ENCODE measurements around the gene ADGRB3.
"Not testable (repeated sequence)": the region's sequence is repeated elsewhere in the genome, so short reads cannot be mapped to it uniquely, and the experiment has no call there.

Gene ADGRB3

GRCh38 chr6:68778356-68779020 lies 143.4 kb downstream of the ADGRB3 start:
- no peaks in the 10 kb centered on the region for H3K36me3 ChIP-seq (ENCODE audit: control insufficient read depth, insufficient read depth, low read length)
- no peak overlapping the region for H3K4me3 ChIP-seq (ENCODE audit: low read length)
- no peak overlapping the region for H3K9ac ChIP-seq (ENCODE audit: low read length)
- H3K9me3 ChIP-seq (ENCODE audit: control insufficient read depth, low read length), result no peaks in the 10 kb centered on the region
- H3K4me1 ChIP-seq (ENCODE audit: control insufficient read depth, insufficient read depth, low read length), result no peaks in the 10 kb centered on the region
- no peaks in the 10 kb centered on the region for H3K27me3 ChIP-seq (ENCODE audit: control insufficient read depth, insufficient read depth, low read length)

GRCh38 chr6:68779366-68779765 lies 144.3 kb downstream of the ADGRB3 start:
- no peak overlapping the region for H3K9ac ChIP-seq (ENCODE audit: low read length)
- no peaks in the 10 kb centered on the region for H3K27me3 ChIP-seq (ENCODE audit: control insufficient read depth, insufficient read depth, low read length)
- no peaks in the 10 kb centered on the region for H3K36me3 ChIP-seq (ENCODE audit: control insufficient read depth, insufficient read depth, low read length)
- H3K4me1 ChIP-seq (ENCODE audit: control insufficient read depth, insufficient read depth, low read length), result no peaks in the 10 kb centered on the region
- no peak overlapping the region for H3K4me3 ChIP-seq (ENCODE audit: low read length)
- H3K9me3 ChIP-seq (ENCODE audit: control insufficient read depth, low read length), result no peaks in the 10 kb centered on the region

GRCh38 chr6:68790128-68790527 lies 155.0 kb downstream of the ADGRB3 start:
- not testable (repeated sequence) for H3K9ac ChIP-seq (ENCODE audit: low read length); H3K4me1 ChIP-seq (ENCODE audit: control insufficient read depth, insufficient read depth, low read length); H3K9me3 ChIP-seq (ENCODE audit: control insufficient read depth, low read length); H3K27me3 ChIP-seq (ENCODE audit: control insufficient read depth, insufficient read depth, low read length); H3K4me3 ChIP-seq (ENCODE audit: low read length); H3K36me3 ChIP-seq (ENCODE audit: control insufficient read depth, insufficient read depth, low read length)

GRCh38 chr6:68814976-68815375 lies 179.9 kb downstream of the ADGRB3 start:
- H3K4me3 ChIP-seq (ENCODE audit: low read length); H3K36me3 ChIP-seq (ENCODE audit: control insufficient read depth, insufficient read depth, low read length); H3K9ac ChIP-seq (ENCODE audit: low read length); H3K4me1 ChIP-seq (ENCODE audit: control insufficient read depth, insufficient read depth, low read length); H3K9me3 ChIP-seq (ENCODE audit: control insufficient read depth, low read length); H3K27me3 ChIP-seq (ENCODE audit: control insufficient read depth, insufficient read depth, low read length): not testable (repeated sequence)

GRCh38 chr6:68826501-68826900 lies 191.4 kb downstream of the ADGRB3 start:
- no peaks in the 10 kb centered on the region for H3K4me1 ChIP-seq (ENCODE audit: control insufficient read depth, insufficient read depth, low read length)
- H3K9ac ChIP-seq (ENCODE audit: low read length), result no peak overlapping the region
- no peak overlapping the region for H3K4me3 ChIP-seq (ENCODE audit: low read length)
- no peaks in the 10 kb centered on the region for H3K9me3 ChIP-seq (ENCODE audit: control insufficient read depth, low read length)
- H3K27me3 ChIP-seq (ENCODE audit: control insufficient read depth, insufficient read depth, low read length), result no peaks in the 10 kb centered on the region
- no peaks in the 10 kb centered on the region for H3K36me3 ChIP-seq (ENCODE audit: control insufficient read depth, insufficient read depth, low read length)

GRCh38 chr6:68834551-68834950 lies 199.5 kb downstream of the ADGRB3 start:
- Histone ChIP-seq H3K27me3 (ENCODE audit: control insufficient read depth, insufficient read depth, low read length) (no peaks in the 10 kb centered on the region), H3K9me3 (ENCODE audit: control insufficient read depth, low read length) (no peaks in the 10 kb centered on the region), H3K4me3 (ENCODE audit: low read length) (no peak overlapping the region), H3K36me3 (ENCODE audit: control insufficient read depth, insufficient read depth, low read length) (no peaks in the 10 kb centered on the region), H3K4me1 (ENCODE audit: control insufficient read depth, insufficient read depth, low read length) (no peaks in the 10 kb centered on the region), H3K9ac (ENCODE audit: low read length) (no peak overlapping the region)

- H3K36me3 ChIP-seq (ENCODE audit: control insufficient read depth, insufficient read depth, low read length), result no peaks in the 10 kb centered on the region
- H3K4me1 ChIP-seq (ENCODE audit: control insufficient read depth, insufficient read depth, low read length), result no peaks in the 10 kb centered on the region
- H3K27me3 ChIP-seq (ENCODE audit: control insufficient read depth, insufficient read depth, low read length), result no peaks in the 10 kb centered on the region
- H3K9me3 ChIP-seq (ENCODE audit: control insufficient read depth, low read length), result no peaks in the 10 kb centered on the region
- no peak overlapping the region for H3K4me3 ChIP-seq (ENCODE audit: low read length)
- H3K9ac ChIP-seq (ENCODE audit: low read length), result no peak overlapping the region
Measured at GRCh38 chr6:68838571-68838970, 203.5 kb downstream of the ADGRB3 start.

GRCh38 chr6:68852791-68853190 lies 217.7 kb downstream of the ADGRB3 start:
- Histone ChIP-seq H3K9ac (ENCODE audit: low read length) (no peak overlapping the region), H3K9me3 (ENCODE audit: control insufficient read depth, low read length) (no peaks in the 10 kb centered on the region), H3K4me1 (ENCODE audit: control insufficient read depth, insufficient read depth, low read length) (no peaks in the 10 kb centered on the region), H3K4me3 (ENCODE audit: low read length) (no peak overlapping the region), H3K36me3 (ENCODE audit: control insufficient read depth, insufficient read depth, low read length) (no peaks in the 10 kb centered on the region), H3K27me3 (ENCODE audit: control insufficient read depth, insufficient read depth, low read length) (no peaks in the 10 kb centered on the region)

GRCh38 chr6:68859233-68859632 lies 224.2 kb downstream of the ADGRB3 start:
- no peaks in the 10 kb centered on the region for H3K27me3 ChIP-seq (ENCODE audit: control insufficient read depth, insufficient read depth, low read length)
- H3K9me3 ChIP-seq (ENCODE audit: control insufficient read depth, low read length), result no peaks in the 10 kb centered on the region
- no peak overlapping the region for H3K9ac ChIP-seq (ENCODE audit: low read length)
- no peak overlapping the region for H3K4me3 ChIP-seq (ENCODE audit: low read length)
- H3K4me1 ChIP-seq (ENCODE audit: control insufficient read depth, insufficient read depth, low read length), result no peaks in the 10 kb centered on the region
- no peaks in the 10 kb centered on the region for H3K36me3 ChIP-seq (ENCODE audit: control insufficient read depth, insufficient read depth, low read length)

- no peak overlapping the region for H3K9ac ChIP-seq (ENCODE audit: low read length)
- H3K36me3 ChIP-seq (ENCODE audit: control insufficient read depth, insufficient read depth, low read length), result no peaks in the 10 kb centered on the region
- no peaks in the 10 kb centered on the region for H3K9me3 ChIP-seq (ENCODE audit: control insufficient read depth, low read length)
Measured at GRCh38 chr6:68868646-68869045, 233.6 kb downstream of the ADGRB3 start.

GRCh38 chr6:68873236-68873635 lies 238.2 kb downstream of the ADGRB3 start:
- H3K9ac ChIP-seq (ENCODE audit: low read length), result no peak overlapping the region
- H3K36me3 ChIP-seq (ENCODE audit: control insufficient read depth, insufficient read depth, low read length), result no peaks in the 10 kb centered on the region
- no peaks in the 10 kb centered on the region for H3K9me3 ChIP-seq (ENCODE audit: control insufficient read depth, low read length)
- no peaks in the 10 kb centered on the region for H3K27me3 ChIP-seq (ENCODE audit: control insufficient read depth, insufficient read depth, low read length)
- H3K4me3 ChIP-seq (ENCODE audit: low read length), result no peak overlapping the region
- H3K4me1 ChIP-seq (ENCODE audit: control insufficient read depth, insufficient read depth, low read length), result no peaks in the 10 kb centered on the region

More at GRCh38 chr6:68868646-68869045, 233.6 kb downstream of the ADGRB3 start:
- H3K4me3 ChIP-seq (ENCODE audit: low read length), result no peak overlapping the region
- no peaks in the 10 kb centered on the region for H3K27me3 ChIP-seq (ENCODE audit: control insufficient read depth, insufficient read depth, low read length)
- no peaks in the 10 kb centered on the region for H3K4me1 ChIP-seq (ENCODE audit: control insufficient read depth, insufficient read depth, low read length)

- Histone ChIP-seq H3K27me3 (ENCODE audit: control insufficient read depth, insufficient read depth, low read length) (no peaks in the 10 kb centered on the region), H3K4me3 (ENCODE audit: low read length) (no peak overlapping the region), H3K36me3 (ENCODE audit: control insufficient read depth, insufficient read depth, low read length) (no peaks in the 10 kb centered on the region), H3K4me1 (ENCODE audit: control insufficient read depth, insufficient read depth, low read length) (no peaks in the 10 kb centered on the region), H3K9ac (ENCODE audit: low read length) (no peak overlapping the region), H3K9me3 (ENCODE audit: control insufficient read depth, low read length) (no peaks in the 10 kb centered on the region)
Measured at GRCh38 chr6:68874747-68875146, 239.7 kb downstream of the ADGRB3 start.

- Histone ChIP-seq H3K9me3 (ENCODE audit: control insufficient read depth, low read length) (no peaks in the 10 kb centered on the region), H3K36me3 (ENCODE audit: control insufficient read depth, insufficient read depth, low read length) (no peaks in the 10 kb centered on the region), H3K9ac (ENCODE audit: low read length) (no peak overlapping the region), H3K27me3 (ENCODE audit: control insufficient read depth, insufficient read depth, low read length) (no peaks in the 10 kb centered on the region), H3K4me3 (ENCODE audit: low read length) (no peak overlapping the region), H3K4me1 (ENCODE audit: control insufficient read depth, insufficient read depth, low read length) (no peaks in the 10 kb centered on the region)
Measured at GRCh38 chr6:68875403-68875802, 240.3 kb downstream of the ADGRB3 start.
